GM21825 (cell line): ENCODE data around the gene CIAPIN1.
"Not testable (repeated sequence)": the region's sequence is repeated elsewhere in the genome, so short reads cannot be mapped to it uniquely, and the experiment has no call there.

Experiments
- ATAC-seq: cut with Tn5 transposase; IDR thresholded peaks from one replicate; pipeline ENCODE4 v1.9.1; 2021; ENCODE audit warnings: mild to moderate bottlenecking, moderate library complexity; ENCODE audit not compliant: unreplicated experiment

Gene CIAPIN1

DNA sequence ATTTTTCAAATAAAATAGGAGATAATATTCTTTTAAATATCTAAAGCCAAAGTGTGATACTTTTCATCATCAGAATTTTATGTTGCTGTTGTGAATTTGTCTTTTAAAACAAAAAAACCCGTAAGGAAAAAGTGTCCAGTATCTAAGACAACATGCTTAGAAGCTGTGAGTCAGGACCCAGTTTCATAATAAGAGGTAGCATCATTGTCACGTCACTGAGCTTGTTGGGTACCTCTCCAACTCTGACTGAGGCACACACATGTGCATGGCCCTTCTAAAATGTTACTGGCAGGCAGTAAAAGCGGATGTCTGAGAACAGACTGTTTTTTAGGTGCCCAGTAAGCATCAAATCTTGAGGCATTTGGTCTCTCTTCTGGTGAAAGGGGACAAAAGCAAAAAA lies 2.5 kb downstream of the CIAPIN1 start:
- no peak for ATAC-seq

DNA sequence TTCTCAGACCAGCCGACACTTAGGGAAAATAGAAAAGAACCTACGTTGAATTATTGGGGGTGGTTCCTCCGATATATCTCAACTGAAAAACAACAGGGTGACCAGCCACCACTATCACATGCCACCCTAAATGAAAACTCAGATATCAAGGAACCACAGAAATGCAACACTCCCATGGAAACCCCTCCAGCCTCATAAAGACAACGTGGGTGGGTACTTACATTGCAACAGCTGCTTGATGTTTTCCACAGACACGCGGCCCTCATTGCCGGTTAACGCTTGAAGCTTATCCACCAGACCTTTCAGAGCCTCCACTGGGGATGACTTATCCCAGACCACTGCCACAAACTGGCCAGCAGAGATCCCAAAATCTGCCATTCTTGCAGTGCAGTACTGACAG lies 6.6 kb downstream of the CIAPIN1 start:
- not testable (repeated sequence) for ATAC-seq

GRCh38 chr16:57439947-57440346 lies 7.2 kb downstream of the CIAPIN1 start:
- not testable (repeated sequence) for ATAC-seq

GRCh38 chr16:57435838-57436237 lies 11.3 kb downstream of the CIAPIN1 start:
- ATAC-seq, result no peak

DNA sequence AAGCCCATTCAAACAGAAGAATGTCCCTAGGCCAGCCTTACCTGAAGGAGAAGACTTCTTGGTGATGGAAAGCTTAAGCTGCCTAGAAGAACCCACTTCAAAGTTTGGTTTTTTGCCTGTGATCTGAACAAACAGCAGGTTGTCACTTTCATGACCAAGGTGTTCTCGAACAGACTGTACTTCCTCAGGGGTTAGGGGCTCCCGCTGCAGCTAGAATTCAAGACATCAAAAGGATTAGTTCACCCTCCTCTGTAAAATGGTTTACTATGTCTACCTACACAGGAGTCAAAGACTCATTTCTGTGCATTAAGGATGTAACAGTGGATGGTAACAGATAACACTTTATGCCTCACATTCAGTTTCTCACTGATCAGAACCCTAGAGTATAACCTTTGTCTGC lies 13.2 kb downstream of the CIAPIN1 start:
- no peak for ATAC-seq

- ATAC-seq, result no peak
Observed at GRCh38 chr16:57432989-57433388, 14.2 kb downstream of the CIAPIN1 start.

DNA sequence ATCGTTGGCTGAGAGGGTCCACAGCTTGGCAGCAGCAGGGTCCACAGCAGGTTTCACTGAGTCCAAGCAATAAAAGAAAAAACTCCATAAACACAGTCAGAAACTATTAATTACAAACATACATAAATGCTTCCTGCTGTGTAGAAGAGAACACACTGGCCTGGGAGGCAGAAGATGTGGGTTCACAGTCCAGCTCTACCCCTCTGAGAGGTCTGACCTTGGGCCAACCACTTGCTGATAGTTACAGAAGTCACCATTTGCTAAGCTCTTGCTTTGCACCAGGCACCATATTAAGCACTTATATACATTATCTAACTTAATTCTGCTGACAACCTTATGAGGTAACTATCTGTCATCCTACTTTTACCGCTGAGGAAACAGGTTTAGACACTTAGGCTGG lies 14.7 kb downstream of the CIAPIN1 start:
- no peak for ATAC-seq

- no peak for ATAC-seq
Observed at GRCh38 chr16:57430955-57431354, 16.2 kb downstream of the CIAPIN1 start.

- no peak for ATAC-seq
Observed at GRCh38 chr16:57427824-57428223, 19.4 kb downstream of the CIAPIN1 start.

DNA sequence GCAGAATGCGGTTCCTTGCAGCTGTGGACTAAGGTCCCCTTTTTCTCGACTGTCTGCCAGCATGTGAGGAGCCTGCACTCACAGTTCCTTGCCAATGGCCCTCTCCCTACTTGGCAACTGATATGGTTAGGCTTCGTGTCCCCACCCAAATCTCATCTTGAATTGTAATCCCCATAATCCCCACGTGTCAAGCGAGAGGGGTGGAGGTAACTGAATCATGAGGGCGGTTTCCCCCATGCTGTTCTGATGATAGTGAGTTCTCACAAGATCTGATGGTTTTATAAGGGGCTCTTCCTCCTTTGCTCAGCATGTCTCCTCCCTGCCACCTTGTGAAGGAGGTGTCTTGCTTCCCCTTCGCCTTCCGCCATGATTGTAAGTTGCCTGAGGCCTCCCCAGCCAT lies 19.9 kb downstream of the CIAPIN1 start:
- no peak for ATAC-seq

- ATAC-seq, result no peak
Observed at GRCh38 chr16:57426356-57426755, 20.8 kb downstream of the CIAPIN1 start.

GRCh38 chr16:57424583-57424982 lies 22.6 kb downstream of the CIAPIN1 start:
- no peak for ATAC-seq

GRCh38 chr16:57423152-57423551 lies 24.0 kb downstream of the CIAPIN1 start:
- no peak for ATAC-seq

DNA sequence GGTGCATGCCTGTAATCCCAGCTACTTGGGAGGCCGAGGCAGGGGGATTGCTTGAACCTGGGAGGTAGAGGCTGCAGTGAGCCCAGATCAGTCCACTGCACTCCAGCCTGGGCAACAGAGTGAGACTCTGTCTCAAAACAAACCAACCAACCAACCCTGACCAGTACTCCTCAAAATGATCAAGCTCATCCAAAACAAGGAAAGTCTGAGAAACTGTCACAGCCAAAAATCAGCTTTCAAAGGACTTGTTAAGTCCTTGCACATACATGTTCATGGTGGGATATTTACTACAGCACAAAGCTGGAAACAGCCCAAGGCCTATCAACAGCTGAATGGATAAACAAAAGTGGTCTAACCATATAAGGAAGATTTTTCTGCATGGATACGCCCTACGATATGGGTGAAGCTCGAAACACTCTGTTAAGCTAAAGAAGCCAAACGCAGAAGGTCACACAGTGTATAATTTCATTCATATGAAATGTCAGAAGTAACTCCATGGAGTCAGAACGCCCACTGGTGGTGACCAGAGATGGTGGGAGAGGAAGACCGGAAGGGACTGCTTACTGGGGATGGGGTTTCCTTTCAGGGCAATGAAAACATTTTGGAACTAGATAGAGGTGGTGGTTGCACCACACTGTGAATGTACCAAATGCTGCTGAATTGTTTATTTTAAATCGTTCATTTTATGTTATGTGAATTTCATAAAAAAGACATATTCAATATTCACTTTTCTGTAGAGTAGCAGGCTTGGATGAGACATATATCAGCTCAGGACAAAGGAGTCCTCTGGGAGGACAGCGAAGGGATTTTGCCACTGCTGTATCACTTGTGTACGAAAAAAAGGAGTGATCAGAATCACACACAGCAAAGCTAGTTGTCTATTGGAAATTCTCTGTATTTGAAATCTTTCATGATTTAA lies 24.9 kb downstream of the CIAPIN1 start:
- no peak for ATAC-seq

GRCh38 chr16:57419506-57419905 lies 27.7 kb downstream of the CIAPIN1 start:
- ATAC-seq, result no peak

- ATAC-seq, result no peak
Observed at GRCh38 chr16:57416084-57416483, 31.1 kb downstream of the CIAPIN1 start.

DNA sequence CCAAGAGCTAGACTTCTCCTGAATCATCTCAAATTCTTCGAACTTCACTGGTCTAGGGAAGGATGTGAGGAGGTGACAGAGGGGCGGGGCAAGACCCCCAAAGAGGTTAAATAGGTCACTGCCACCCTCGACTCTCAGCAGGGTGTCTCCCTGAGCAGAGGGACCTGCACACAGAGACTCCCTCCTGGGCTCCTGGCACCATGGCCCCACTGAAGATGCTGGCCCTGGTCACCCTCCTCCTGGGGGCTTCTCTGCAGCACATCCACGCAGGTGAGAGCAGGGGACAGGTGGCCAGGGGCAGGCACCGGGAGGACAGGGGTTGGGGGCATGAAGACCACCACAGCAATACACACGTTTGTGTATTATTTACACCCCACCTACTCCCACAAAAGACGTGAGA lies 33.5 kb downstream of the CIAPIN1 start:
- ATAC-seq, result peak; percentile 5

GRCh38 chr16:57413301-57413730 lies 33.9 kb downstream of the CIAPIN1 start:
- ATAC-seq, result peak; percentile 68

GRCh38 chr16:57412584-57412983 lies 34.6 kb downstream of the CIAPIN1 start:
- no peak for ATAC-seq

- no peak for ATAC-seq
Observed at GRCh38 chr16:57411362-57411976, 35.7 kb downstream of the CIAPIN1 start.

- no peak for ATAC-seq
Observed at GRCh38 chr16:57409870-57410587, 37.2 kb downstream of the CIAPIN1 start.

DNA sequence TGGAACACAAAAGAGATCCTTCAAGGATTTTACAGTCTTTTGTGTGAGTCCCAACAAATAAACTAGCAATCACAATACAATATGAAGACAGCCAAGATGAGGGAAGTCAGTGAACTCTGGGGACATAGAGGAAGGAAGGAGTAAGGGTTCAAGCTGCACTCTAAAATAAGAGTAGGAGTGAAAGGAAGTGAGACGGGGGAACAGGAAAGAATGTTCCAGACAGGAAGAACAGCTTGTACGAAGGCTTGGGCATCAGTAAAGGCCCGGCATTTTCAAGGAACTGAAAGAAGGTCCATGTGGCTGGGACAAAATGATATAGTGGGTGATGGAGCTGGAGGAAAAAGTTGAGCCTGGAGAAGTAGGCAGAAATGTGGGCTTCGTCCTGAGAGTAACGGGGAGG lies 38.1 kb downstream of the CIAPIN1 start:
- ATAC-seq, result no peak
